Colonic mucosa (tissue), 4 donors: Measurements from ENCODE around the gene RGS1. TPM values are rescaled to one million over a fixed set of nuclear protein-coding genes. Genes with fewer than 3 reads are reported as not detected.

ENCODE experiments used
- DNase-seq: peaks from one replicate; pipeline ENCODE4 v3.0.0-alpha.2; 2020
- H3K27ac ChIP-seq: fragments of 200-600 bp; one replicate; pipeline ENCODE4 v1.8.0; 2021
- H3K27me3 ChIP-seq: fragments of 200-600 bp; one replicate; pipeline ENCODE4 v1.8.0; 2021
- H3K36me3 ChIP-seq: fragments of 200-600 bp; one replicate; pipeline ENCODE4 v1.8.0; 2021
- H3K4me1 ChIP-seq: fragments of 200-600 bp; one replicate; pipeline ENCODE4 v1.8.0; 2021; ENCODE audit warnings: mild to moderate bottlenecking
- H3K4me3 ChIP-seq: fragments of 200-600 bp; one replicate; pipeline ENCODE4 v1.8.0; 2021
- H3K9ac ChIP-seq, 2 donors: one replicate each; pipeline ENCODE4 v1.7.0; 2013; ENCODE audit warnings: control low read depth in 2 of 2, low read depth in 2 of 2, low read length in 2 of 2
- H3K9me3 ChIP-seq: fragments of 200-600 bp; one replicate; pipeline ENCODE4 v1.8.0; 2021
- intact Hi-C: fragments of 100-400 bp; cut with DNase I; formaldehyde crosslinking; loops from one replicate; pipeline ENCODE4 v1.14.1; 2022
- total RNA-seq, 2 donors: library from RNA; stranded (reverse); fragmentation: NEBNext Ultra II Directional in 1 of 2; extraction: Animal tissue kit (Norgen Biotek cat#: 25700) in 1 of 2; gene quantifications; one replicate each; pipeline ENCODE4 v1.2.1, GENCODE V29; 2021
- TF ChIP-seq, protein P1 (sequence below): fragments of 200-600 bp; IDR thresholded peaks from one replicate; pipeline ENCODE4 v1.8.0; 2022; ENCODE audit warnings: antibody characterized with exemption, mild to moderate bottlenecking
- donor health status: healthy.
- donor health status: DM: no; HTN: no; CAD: no.
- donor health status: DM: no; HTN: no; CAD: no.

RGS1 gene
- total RNA-seq, 2 donors from 2014 or later = 8.0 to 21.3 TPM

DNA sequence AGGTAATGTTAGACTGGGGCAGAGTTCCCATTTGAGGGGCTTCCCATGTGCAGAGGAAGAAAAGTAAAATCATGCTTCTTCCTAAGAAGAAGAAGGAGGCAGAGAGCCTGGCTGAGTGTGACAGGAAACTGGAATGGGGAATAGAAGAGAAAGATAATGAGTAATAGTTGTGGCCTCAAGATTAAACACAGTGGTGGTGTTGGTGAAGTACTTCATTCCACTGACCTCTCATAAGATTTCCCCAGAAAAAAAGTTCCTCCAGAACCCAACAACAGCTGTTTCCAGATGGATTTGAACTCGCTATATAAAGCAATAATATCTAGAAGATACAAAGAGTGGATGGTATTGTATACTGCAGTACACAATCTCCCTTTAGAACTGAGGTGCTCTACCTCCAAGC lies 13.0 kb downstream of the RGS1 start:
- no peak overlapping the region for H3K4me3 ChIP-seq
- H3K36me3 ChIP-seq = no peaks in the 10 kb centered on the region
- no peak overlapping the region for H3K9ac ChIP-seq
- no peaks in the 10 kb centered on the region for H3K9me3 ChIP-seq
- intact Hi-C loops = no loop called here
- no peak overlapping the region for H3K27ac ChIP-seq
- TF ChIP-seq, protein P1, sequence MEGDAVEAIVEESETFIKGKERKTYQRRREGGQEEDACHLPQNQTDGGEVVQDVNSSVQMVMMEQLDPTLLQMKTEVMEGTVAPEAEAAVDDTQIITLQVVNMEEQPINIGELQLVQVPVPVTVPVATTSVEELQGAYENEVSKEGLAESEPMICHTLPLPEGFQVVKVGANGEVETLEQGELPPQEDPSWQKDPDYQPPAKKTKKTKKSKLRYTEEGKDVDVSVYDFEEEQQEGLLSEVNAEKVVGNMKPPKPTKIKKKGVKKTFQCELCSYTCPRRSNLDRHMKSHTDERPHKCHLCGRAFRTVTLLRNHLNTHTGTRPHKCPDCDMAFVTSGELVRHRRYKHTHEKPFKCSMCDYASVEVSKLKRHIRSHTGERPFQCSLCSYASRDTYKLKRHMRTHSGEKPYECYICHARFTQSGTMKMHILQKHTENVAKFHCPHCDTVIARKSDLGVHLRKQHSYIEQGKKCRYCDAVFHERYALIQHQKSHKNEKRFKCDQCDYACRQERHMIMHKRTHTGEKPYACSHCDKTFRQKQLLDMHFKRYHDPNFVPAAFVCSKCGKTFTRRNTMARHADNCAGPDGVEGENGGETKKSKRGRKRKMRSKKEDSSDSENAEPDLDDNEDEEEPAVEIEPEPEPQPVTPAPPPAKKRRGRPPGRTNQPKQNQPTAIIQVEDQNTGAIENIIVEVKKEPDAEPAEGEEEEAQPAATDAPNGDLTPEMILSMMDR = no peak
- H3K27me3 ChIP-seq = no peaks in the 10 kb centered on the region
- H3K4me1 ChIP-seq = no peaks in the 10 kb centered on the region
- no peak for DNase-seq

GRCh38 chr1:192589813-192590212 lies 14.2 kb downstream of the RGS1 start:
- Histone ChIP-seq H3K36me3 (no peaks in the 10 kb centered on the region), H3K27ac (no peak overlapping the region), H3K9me3 (no peaks in the 10 kb centered on the region), H3K9ac (no peak overlapping the region), H3K4me1 (no peaks in the 10 kb centered on the region), H3K4me3 (no peak overlapping the region), H3K27me3 (no peaks in the 10 kb centered on the region)
- intact Hi-C loops = no loop called here
- TF ChIP-seq, protein P1 = no peak
- DNase-seq = no peak

DNA sequence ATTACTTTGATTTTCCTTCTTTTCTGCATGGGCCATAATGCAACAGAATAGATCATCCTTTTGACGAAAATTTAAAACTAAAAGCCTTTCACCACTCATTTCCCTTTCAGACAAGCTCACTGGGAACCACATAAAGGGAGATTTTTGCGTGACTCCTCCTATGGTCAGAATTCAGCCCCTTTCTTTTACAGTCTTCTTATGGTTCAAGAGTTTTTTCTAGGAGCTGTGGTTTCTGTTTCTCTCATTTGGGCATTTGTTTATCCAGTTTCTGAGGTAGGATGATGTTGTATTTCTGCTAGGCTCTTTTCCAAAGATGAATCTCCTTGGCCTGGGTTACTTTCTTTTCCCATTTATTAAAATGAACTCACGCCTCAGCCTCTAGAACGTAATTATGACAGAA lies 16.9 kb downstream of the RGS1 start:
- intact Hi-C loops = no loop called here
- no peaks in the 10 kb centered on the region for H3K4me1 ChIP-seq
- H3K27ac ChIP-seq = no peak overlapping the region
- H3K27me3 ChIP-seq = no peaks in the 10 kb centered on the region
- H3K9me3 ChIP-seq = no peaks in the 10 kb centered on the region
- no peak for DNase-seq
- H3K4me3 ChIP-seq = no peak overlapping the region
- no peak overlapping the region for H3K9ac ChIP-seq
- no peaks in the 10 kb centered on the region for H3K36me3 ChIP-seq
- TF ChIP-seq, protein P1 = no peak

DNA sequence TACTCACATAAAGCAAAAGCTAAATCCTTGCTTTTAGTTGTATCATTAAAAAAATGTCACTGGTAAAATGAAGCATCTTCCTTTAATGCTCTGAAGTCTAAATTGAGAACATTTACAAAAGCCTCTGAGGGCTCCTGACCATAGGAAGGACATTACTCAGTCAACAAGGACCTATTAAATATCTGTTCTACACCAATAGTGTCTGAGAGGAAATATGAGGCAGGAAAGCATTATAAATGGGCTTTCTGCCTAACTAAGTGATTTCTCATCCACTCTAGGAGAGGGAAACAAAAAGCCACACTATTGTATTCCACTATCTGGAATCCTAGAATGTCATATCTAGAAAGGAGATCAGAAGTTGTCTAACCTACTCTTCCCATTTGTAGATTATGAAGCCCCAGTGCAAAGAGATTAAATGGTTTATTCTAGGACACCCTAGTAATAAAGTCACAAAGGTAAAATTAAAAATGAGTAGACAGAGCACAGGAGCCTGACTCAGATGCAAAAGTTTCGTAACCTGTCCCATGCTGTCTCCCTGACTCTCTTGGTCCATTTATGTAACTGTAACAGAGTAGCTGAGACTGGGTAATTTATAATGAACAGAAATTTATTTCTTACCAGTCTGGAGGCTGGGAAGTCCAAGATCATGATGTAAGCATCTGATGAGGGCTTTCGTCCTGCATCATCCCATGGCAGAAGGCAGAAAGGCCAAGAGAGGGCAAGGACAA lies 17.6 kb downstream of the RGS1 start:
- Histone ChIP-seq H3K9ac (no peak overlapping the region), H3K4me3 (no peak overlapping the region), H3K27ac (no peak overlapping the region), H3K4me1 (no peaks in the 10 kb centered on the region), H3K9me3 (no peaks in the 10 kb centered on the region), H3K36me3 (no peaks in the 10 kb centered on the region), H3K27me3 (no peaks in the 10 kb centered on the region)
- DNase-seq = no peak
- TF ChIP-seq, protein P1 = no peak
- intact Hi-C loops = no loop called here

- no peak for DNase-seq
- TF ChIP-seq, protein P1 = no peak
- H3K27me3 ChIP-seq = no peaks in the 10 kb centered on the region
- H3K27ac ChIP-seq = no peak overlapping the region
- no peaks in the 10 kb centered on the region for H3K4me1 ChIP-seq
- H3K36me3 ChIP-seq = no peaks in the 10 kb centered on the region
- H3K9me3 ChIP-seq = no peaks in the 10 kb centered on the region
- no peak overlapping the region for H3K9ac ChIP-seq
- no peak overlapping the region for H3K4me3 ChIP-seq
- intact Hi-C loops = no loop called here
Measured at GRCh38 chr1:192595299-192595698, 19.7 kb downstream of the RGS1 start.
